Stimulated activated CD8-positive, alpha-beta memory T cell treated with anti-CD3 and anti-CD28 coated beads, Interleukin-4, amount 100 ng/mL, for 4 hours (primary cell): ENCODE data around the gene C17orf100.
"Not testable (repeated sequence)": the region's sequence is repeated elsewhere in the genome, so short reads cannot be mapped to it uniquely, and the experiment has no call there.

Source experiments
- DNase-seq, 2 donors: peaks; one replicate each; pipeline ENCODE4 v3.0.0-alpha.2; 2020; ENCODE audit warnings: low read depth in 2 of 2, low spot score in 1 of 2

Gene C17orf100

GRCh38 chr17:6688944-6689343, 37.4 kb downstream of the C17orf100 start:
- DNase-seq: no peak

DNA sequence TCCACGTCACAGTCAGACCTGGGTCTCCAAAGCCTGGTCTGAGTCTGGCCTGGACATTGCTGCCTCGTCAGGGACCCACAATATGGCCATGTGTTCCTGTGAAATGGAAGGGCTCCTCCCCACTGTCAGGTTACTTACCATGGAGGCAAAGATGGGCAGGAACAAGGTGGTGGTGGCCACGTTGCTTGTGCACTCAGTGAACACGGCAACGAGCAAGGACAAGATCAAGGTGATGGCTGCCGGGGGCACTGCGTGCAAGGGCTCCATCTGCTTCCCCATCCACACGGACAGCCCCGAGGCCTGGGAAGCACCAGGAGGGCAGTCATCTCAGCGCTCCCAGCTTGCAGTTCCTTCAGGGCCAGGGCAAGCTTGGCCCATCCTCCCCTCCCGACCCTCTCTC, 39.1 kb downstream of the C17orf100 start:
- no peak for DNase-seq

DNA sequence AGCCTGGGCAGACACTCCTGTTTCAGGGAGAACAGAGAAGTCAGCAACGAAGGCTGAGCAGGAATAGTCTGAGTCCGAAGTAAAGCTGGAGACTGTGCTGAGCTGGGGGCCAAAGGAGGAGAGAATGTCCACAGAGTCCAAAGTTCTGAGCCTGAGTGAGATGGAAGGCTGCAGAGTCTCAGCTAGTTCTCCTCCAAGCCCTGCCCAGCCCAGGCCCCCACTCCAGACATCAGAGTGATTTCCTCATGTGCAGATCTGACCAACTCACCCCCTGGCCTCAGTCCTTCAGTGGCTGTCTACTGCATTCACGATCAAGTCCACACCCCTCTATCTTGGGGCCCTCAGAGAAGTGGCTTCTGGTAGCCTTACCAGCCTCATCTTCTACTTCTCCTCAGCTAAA, 40.0 kb downstream of the C17orf100 start:
- no peak for DNase-seq

DNA sequence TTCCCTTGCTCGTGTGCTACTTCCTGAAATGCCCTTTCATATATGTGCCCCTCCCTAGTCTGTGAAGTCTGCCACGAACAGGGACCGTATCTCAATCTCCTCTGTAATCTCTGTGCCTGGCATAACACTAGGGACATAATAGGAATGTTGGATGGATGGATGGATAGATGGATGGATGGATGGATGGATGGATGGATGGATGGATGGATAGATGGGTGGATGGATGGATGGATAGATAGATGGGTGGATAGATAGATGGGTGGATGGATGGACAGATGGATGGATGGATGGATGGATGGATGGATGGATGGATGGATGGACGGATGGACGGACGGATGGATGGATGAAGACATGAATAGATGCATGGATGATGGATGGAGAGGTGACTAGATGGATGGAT, 40.4 kb downstream of the C17orf100 start:
- DNase-seq: not testable (repeated sequence)

- DNase-seq: no peak
Measured at GRCh38 chr17:6695051-6695450, 43.5 kb downstream of the C17orf100 start.

GRCh38 chr17:6695565-6695964, 44.0 kb downstream of the C17orf100 start:
- no peak for DNase-seq

DNA sequence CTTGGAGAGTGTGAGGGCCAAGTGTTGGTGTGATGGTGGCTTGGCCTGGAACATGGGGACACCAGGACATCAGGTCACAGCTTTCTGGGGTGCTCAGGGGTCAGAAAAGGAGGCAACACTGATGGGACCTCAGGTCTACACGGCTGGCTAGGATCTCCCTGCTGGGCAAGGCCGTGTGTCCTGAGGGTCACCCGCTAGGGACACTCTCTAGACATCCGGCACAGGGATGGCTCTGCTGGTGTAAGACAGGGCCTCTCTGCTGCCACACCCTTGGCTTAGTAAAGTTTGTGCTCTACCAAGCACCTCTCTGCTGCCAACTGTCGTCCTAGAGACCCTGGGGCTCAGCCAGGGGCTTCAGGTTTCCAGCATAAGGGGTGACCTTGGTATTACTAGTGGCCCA, 45.3 kb downstream of the C17orf100 start:
- no peak for DNase-seq

DNA sequence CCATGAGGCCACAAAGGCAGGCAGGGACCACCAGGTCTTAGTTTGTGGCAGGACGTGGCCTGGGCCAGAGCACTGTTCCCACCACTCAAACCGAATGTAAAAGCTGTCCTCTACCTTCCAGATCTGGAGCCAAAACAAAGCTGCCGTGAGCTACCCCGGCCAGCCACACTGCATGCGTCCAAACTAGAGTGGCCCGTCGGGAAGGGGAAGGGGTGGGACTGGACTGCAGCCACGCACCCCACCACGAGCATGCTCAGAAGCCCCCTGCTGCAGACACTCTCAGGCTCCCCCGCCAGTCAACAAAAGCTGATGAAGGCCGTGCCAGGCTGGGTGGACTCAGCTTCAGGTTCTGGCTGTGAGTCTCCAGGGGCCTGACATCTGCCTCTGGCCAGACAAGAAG, 46.4 kb downstream of the C17orf100 start:
- no peak for DNase-seq

DNA sequence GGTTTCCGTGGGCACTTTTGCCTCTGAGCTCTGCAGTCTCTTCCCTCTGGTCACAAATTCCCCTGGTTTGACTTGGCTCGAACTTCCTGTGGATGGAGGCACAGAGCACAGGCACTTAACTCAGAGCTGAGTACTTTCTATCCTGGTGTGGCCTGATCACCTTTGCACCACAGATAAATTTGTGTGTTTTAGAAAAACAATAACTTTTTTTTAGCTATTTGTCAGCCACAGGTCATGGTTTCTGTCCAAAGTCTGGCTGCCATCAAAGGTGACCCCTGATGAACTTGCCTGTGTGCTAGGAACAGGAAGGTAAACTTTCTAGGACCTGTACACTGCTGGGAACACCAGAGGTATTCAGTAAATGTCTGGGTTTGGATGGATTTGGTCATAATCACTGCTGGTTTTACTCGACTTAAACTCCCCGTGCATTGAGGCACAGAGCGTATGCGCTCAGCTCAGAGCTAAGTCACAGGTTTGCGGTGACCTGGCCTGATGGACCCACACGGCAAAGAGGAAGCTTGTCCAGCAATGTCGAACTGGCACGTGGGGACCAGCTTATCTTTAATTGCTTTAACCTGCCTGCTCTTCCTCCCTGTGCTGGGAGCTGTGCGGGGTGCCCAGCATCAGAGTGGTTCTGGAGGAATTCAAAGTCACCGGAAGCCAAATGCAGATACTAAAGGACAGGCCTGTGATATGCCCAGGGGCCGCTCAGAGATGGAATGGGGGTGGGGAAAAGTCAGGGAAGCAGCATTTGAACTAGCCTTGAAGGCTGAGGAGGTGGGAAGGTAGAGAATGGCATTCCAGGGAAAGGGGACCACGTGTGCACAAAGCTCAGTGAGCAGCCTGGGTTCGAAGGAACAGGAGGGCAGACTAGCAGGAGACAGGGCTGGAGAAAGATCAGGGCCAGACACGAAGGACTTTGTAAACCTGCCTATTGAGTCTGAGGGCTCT, 48.7 kb downstream of the C17orf100 start:
- no peak for DNase-seq

DNA sequence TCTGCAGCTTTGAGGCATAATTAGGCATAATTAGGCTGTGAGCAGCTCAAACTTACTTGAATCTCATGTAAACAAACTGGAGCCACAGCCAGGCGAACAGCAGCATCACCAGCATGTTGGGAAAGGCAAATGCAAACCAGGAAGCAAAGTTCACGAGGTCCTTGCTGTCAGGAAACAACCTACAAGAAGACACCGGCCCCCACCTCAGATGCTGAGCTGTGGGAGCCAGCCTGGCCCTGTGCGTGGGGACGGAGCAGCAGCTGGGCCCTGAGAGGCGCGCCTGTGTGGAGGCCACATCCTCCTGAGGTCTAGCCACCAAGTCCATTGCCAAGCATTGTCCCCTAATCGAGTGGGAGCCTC, 49.4 kb downstream of the C17orf100 start:
- no peak for DNase-seq

GRCh38 chr17:6701719-6702118, 50.2 kb downstream of the C17orf100 start:
- no peak for DNase-seq

GRCh38 chr17:6702567-6703215, 51.1 kb downstream of the C17orf100 start:
- no peak for DNase-seq
